ENCODE results near the gene OVOL3. TPM values are rescaled to one million over a fixed set of nuclear protein-coding genes. Genes with fewer than 3 reads are reported as not detected.
A peak's percentile ranks its signal among the peaks of the same experiment; 100 is the strongest.

Gene OVOL3
- total RNA-seq, 3 donors from 2014 or later (not counting 1 experiment from before 2014, with no cell fraction given), result not detected

- WGBS (ENCODE audit: insufficient coverage), result 7% methylated on average over 57 of the region's 59 CpGs
- Mint-ChIP-seq H3K4me1 (peaks cover 36 to 61% of the 10 kb centered on the region in 2 donors), H3K4me3 (peak within 1 kb of the TSS; percentile 90), H3K9me3 (no peaks in the 10 kb centered on the region), H3K36me3 (no peaks in the 10 kb centered on the region), H3K27me3 (ENCODE audit: low read depth in 2 of 2) (no peaks in the 10 kb centered on the region), H3K27ac (peak within 1 kb of the TSS; percentile 95 to 99)
- DNase-seq (no peak), ATAC-seq (peak in 2 of 3 donors; percentile 45 to 70)
- no peaks in the 10 kb centered on the region for H3K9me3 ChIP-seq (ENCODE audit: control insufficient read depth, insufficient read depth, low read length)
- peak within 1 kb of the TSS; percentile 93 for H3K27ac ChIP-seq (ENCODE audit: low read length)
- TF ChIP-seq, protein P1, sequence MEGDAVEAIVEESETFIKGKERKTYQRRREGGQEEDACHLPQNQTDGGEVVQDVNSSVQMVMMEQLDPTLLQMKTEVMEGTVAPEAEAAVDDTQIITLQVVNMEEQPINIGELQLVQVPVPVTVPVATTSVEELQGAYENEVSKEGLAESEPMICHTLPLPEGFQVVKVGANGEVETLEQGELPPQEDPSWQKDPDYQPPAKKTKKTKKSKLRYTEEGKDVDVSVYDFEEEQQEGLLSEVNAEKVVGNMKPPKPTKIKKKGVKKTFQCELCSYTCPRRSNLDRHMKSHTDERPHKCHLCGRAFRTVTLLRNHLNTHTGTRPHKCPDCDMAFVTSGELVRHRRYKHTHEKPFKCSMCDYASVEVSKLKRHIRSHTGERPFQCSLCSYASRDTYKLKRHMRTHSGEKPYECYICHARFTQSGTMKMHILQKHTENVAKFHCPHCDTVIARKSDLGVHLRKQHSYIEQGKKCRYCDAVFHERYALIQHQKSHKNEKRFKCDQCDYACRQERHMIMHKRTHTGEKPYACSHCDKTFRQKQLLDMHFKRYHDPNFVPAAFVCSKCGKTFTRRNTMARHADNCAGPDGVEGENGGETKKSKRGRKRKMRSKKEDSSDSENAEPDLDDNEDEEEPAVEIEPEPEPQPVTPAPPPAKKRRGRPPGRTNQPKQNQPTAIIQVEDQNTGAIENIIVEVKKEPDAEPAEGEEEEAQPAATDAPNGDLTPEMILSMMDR (IDR thresholded peaks at IDR 0.05), result no peak
- H3K4me1 ChIP-seq (ENCODE audit: control insufficient read depth, insufficient read depth, low read length), result peaks cover 29% of the 10 kb centered on the region
- H3K4me3 ChIP-seq (ENCODE audit: low read length), result peak within 1 kb of the TSS; percentile 78
- intact Hi-C loops (cut with micrococcal nuclease), result loop anchor here (1.0 to 10.0 kb wide), 6 partner anchors 12 to 368 kb away; partner anchors contain the start of genes LIN37, PSENEN, SDHAF1 and THAP8
- H3K36me3 ChIP-seq (ENCODE audit: control insufficient read depth, insufficient read depth, low read length), result peaks cover 39% of the 10 kb centered on the region
- H3K27me3 ChIP-seq (ENCODE audit: control insufficient read depth, insufficient read depth, low read length), result no peaks in the 10 kb centered on the region
Measured at GRCh38 chr19:36115453-36116343, 4.8 kb downstream of the OVOL3 start, which contains the start of gene TBCB. Gene TBCB, plus strand, starts transcription at chr19:36115468. Its CDS starts 93 bp downstream, at chr19:36115561.

- Mint-ChIP-seq H3K4me1 (peaks cover 36 to 65% of the 10 kb centered on the region in 2 donors), H3K36me3 (no peaks in the 10 kb centered on the region), H3K27me3 (ENCODE audit: low read depth in 2 of 2) (no peaks in the 10 kb centered on the region), H3K27ac (peak overlapping the region; percentile 95 to 99), H3K4me3 (peak overlapping the region; percentile 90), H3K9me3 (no peaks in the 10 kb centered on the region)
- WGBS (ENCODE audit: insufficient coverage), result 100% methylated on average over 1 of the region's 1 CpG
- TF ChIP-seq, protein P1 (IDR thresholded peaks at IDR 0.05), result no peak
- ATAC-seq (no peak), DNase-seq (no peak)
- intact Hi-C loops (cut with micrococcal nuclease), result loop anchor here (5.0 to 10.0 kb wide), 2 partner anchors 121 to 369 kb away; partner anchors contain the start of genes LIN37, PSENEN, SDHAF1 and U2AF1L4
- H3K27ac ChIP-seq (ENCODE audit: low read length), result peak overlapping the region; percentile 93
- H3K9me3 ChIP-seq (ENCODE audit: control insufficient read depth, insufficient read depth, low read length), result no peaks in the 10 kb centered on the region
- H3K27me3 ChIP-seq (ENCODE audit: control insufficient read depth, insufficient read depth, low read length), result no peaks in the 10 kb centered on the region
- peaks cover 39% of the 10 kb centered on the region for H3K36me3 ChIP-seq (ENCODE audit: control insufficient read depth, insufficient read depth, low read length)
- H3K4me3 ChIP-seq (ENCODE audit: low read length), result no peak overlapping the region
- H3K4me1 ChIP-seq (ENCODE audit: control insufficient read depth, insufficient read depth, low read length), result peaks cover 29% of the 10 kb centered on the region
Measured at GRCh38 chr19:36116344-36116637, 5.3 kb downstream of the OVOL3 start.

DNA sequence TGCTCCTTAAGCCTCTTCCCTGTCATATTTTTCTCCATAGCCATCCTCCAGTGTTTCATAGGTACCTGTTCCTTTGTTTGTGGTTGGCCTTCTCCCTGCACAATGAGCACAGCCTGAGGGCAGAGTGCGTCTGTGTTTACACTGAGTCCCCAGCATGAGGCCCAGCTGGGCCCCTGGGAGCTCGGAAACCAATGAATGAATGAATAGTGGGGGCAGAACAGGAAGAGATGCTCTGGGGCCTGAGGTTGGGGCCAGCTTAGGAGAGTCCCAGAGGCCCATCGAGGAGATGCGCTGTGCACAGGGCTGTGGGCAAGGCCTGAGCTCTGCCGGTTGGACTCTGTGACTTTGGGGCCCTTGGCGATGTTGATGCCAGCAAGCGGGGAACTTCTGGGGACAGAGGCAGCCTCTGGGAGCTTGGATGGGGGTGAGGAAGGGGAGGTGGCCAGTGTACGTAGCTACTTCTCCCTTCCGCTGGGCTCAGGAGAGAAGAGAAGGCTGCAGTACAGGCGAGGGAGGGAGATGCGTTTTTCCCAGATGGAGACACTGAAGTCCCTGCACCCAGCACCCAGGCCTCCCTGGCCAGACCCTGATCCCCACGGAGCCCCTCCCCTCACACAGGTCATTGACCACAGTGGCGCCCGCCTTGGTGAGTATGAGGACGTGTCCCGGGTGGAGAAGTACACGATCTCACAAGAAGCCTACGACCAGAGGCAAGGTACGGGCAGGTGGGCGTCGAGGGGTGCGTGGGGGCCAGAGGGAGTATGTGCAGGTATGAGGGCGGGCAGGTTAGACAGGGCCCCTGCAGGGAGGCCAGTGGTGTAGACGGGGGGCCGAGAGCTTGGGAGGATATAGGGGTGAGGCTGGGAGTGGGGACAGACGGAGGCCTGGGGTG is 9.4 kb downstream of the OVOL3 start:
- TF ChIP-seq, protein P1 (IDR thresholded peaks at IDR 0.05), result no peak
- Histone ChIP-seq H3K4me1 (ENCODE audit: control insufficient read depth, insufficient read depth, low read length) (peaks cover 12% of the 10 kb centered on the region), H3K4me3 (ENCODE audit: low read length) (no peak overlapping the region), H3K27ac (ENCODE audit: low read length) (no peak overlapping the region), H3K9me3 (ENCODE audit: control insufficient read depth, insufficient read depth, low read length) (no peaks in the 10 kb centered on the region), H3K36me3 (ENCODE audit: control insufficient read depth, insufficient read depth, low read length) (peaks cover 53% of the 10 kb centered on the region), H3K27me3 (ENCODE audit: control insufficient read depth, insufficient read depth, low read length) (no peaks in the 10 kb centered on the region)
- H3K4me3 Mint-ChIP-seq, result peak overlapping the region; percentile 2
- H3K4me1 Mint-ChIP-seq, result peaks cover 18 to 42% of the 10 kb centered on the region in 2 donors
- no peaks in the 10 kb centered on the region for H3K27me3 Mint-ChIP-seq (ENCODE audit: low read depth in 2 of 2)
- H3K27ac Mint-ChIP-seq, result peak overlapping the region in 1 of 2 donors; percentile 22
- DNase-seq (no peak), ATAC-seq (no peak)
- H3K9me3 Mint-ChIP-seq, result no peaks in the 10 kb centered on the region
- WGBS (ENCODE audit: insufficient coverage), result 97% methylated on average over 26 of the region's 26 CpGs
- no peaks in the 10 kb centered on the region for H3K36me3 Mint-ChIP-seq
- intact Hi-C loops (cut with micrococcal nuclease), result no loop called here
